Coronary artery (tissue), 2 donors: ENCODE measurements around the gene WWP2.

Experiments used
- DNase-seq: peaks from one replicate; pipeline ENCODE4 v3.0.0-alpha.2; 2017; ENCODE audit warnings: low spot score
- H3K27ac ChIP-seq, 2 donors: fragments of 200-600 bp; sonication (generic); one replicate each; pipeline ENCODE4 v1.5.1; 2016 to 2019
- H3K4me3 ChIP-seq: fragments of 200-600 bp; sonication (generic); 2 replicates; pipeline ENCODE4 v1.5.1; 2016; ENCODE audit warnings: mild to moderate bottlenecking, moderate library complexity
- TF ChIP-seq, protein P1 (sequence below): fragments of 200-600 bp; sonication (generic); IDR thresholded peaks from one replicate; pipeline ENCODE4 v1.5.1; 2019; ENCODE audit warnings: antibody characterized with exemption

WWP2 gene

DNA sequence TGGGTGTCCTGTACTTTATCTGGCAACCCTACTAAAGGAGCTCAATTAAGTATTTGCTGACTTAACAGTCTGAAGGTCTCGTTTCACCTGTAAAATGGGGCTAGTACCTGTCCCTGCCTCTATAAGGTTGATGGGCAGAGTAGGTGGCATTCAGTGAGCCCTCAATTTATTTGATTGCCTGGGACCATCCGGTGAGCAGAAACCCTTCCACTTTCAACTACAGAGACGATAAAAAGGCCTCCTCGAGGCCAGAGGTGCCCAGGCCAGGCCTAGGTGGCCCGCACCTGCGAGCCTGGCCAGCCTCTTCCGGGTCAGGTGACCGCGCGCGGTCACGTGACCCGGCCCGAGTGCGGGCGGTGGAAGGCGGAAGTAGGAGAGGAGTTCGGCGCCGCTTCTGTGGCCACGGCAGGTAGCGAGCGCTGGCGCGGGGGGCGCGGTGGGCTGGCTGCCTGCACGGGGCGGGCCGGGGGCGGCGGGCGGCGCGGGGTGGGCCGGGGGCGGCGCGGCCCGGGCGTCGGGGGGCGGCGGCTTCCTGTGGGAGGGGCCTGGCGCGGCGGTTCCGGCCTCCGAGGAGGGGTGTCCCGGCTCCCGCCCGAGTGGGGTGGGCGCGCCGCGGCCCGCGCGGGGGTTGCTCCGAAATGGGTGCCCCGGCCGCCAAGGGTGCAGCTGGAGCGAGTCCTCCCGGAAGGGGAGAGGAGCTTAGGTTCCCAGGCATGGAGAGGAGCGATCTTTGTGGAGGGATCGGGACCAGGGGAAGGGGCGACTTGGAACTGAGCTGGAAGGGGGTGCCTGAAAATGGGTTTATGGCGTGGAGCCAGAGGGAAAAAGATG is at the start of gene WWP2:
WWP2 (plus strand) TSS at position 350 of the 831 bp plus-strand sequence. CDS start 24,679 bp downstream, outside the sequence.
- DNase-seq: peak; percentile 81
- TF ChIP-seq, protein P1, sequence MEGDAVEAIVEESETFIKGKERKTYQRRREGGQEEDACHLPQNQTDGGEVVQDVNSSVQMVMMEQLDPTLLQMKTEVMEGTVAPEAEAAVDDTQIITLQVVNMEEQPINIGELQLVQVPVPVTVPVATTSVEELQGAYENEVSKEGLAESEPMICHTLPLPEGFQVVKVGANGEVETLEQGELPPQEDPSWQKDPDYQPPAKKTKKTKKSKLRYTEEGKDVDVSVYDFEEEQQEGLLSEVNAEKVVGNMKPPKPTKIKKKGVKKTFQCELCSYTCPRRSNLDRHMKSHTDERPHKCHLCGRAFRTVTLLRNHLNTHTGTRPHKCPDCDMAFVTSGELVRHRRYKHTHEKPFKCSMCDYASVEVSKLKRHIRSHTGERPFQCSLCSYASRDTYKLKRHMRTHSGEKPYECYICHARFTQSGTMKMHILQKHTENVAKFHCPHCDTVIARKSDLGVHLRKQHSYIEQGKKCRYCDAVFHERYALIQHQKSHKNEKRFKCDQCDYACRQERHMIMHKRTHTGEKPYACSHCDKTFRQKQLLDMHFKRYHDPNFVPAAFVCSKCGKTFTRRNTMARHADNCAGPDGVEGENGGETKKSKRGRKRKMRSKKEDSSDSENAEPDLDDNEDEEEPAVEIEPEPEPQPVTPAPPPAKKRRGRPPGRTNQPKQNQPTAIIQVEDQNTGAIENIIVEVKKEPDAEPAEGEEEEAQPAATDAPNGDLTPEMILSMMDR: no peak
- H3K27ac ChIP-seq: peak within 1 kb of the TSS; percentile 87 to 99
- H3K4me3 ChIP-seq: peak within 1 kb of the TSS; percentile 92

DNA sequence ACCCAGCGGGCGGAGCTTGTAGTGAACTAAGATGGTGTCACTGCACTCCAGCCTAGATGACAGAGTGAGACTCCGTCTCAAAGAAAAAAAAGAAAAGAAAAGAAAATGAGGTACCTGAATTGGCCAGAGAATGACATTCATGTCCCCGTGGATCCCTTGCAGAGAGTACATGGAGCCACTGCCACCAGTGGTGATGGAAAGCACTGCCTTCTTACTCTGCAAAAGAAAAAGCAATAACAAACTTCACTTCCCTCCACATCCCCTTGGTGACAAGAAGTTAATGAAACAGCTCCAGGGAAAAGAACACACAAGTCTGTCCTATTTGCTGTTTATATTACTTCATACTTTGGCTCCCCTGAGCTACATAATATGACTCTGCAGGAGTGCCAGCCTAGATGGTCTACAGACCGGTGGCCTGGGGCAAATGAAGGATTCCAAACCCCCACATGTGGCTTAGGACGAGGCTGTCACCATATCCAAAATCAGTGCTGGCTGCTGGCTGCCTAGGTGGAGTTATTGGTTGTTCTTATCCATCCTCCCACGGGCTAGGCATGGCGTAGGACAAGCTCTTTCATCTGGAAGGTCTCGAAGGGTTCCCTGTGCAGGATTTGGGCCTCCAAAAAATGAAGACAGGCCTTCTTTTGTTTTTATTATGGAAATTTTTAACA is 49.1 kb upstream of the WWP2 start:
- no peak for DNase-seq
- Histone ChIP-seq H3K27ac (no peak overlapping the region), H3K4me3 (no peak overlapping the region)
- TF ChIP-seq, protein P1: no peak

DNA sequence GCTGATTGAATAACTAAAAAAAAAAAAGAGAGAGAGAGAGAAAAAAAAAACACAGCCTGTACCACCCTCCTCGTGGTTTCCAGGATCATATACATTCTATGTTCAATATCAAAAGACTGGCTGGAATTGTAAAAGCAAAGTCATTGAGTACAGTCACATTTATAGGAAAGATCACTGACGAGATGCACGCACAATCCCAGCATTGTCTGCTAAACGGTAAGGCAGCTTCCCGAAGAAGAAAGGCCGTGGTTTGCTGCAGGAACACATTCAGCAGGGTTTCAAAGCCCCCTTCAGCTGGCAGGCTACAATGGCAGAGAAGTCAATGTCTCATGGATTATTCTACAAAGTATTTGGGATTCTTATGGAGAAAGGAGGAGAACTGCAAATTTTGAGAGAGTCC is 45.1 kb upstream of the WWP2 start:
- no peak for DNase-seq
- TF ChIP-seq, protein P1: no peak
- Histone ChIP-seq H3K27ac (no peak overlapping the region), H3K4me3 (no peak overlapping the region)

DNA sequence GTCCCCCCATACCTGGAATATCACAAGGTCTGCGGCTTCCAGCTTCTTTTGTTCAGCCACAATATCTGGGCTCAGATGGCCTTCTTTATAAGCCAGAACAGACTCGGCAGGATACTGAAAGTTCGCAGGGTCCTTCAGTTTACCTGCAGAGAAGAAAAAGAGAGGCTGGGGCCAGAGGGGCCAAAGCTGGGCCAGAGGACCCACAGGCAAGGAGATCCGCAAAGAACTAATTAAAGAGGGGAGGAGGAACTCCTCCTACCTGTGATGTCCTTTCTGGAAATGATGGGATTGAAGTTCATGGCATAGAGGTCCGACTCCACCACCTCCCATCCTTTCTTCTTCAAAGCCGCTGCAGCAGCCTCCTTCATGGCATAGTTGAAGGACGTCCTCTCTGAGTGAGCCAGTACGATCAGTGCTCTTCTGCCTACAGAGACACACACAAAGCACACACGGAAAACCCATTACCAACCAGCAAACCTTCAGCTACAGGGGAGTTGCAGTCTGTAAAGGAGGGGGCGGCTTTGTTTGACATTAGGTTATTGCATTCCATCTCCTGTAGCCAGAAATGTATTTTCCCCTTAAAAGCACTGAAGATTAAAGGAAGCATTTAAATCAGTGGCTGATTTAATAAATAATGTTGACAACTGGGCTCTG is 43.9 kb upstream of the WWP2 start:
- TF ChIP-seq, protein P1: no peak
- Histone ChIP-seq H3K27ac (no peak overlapping the region), H3K4me3 (no peak overlapping the region)
- no peak for DNase-seq

DNA sequence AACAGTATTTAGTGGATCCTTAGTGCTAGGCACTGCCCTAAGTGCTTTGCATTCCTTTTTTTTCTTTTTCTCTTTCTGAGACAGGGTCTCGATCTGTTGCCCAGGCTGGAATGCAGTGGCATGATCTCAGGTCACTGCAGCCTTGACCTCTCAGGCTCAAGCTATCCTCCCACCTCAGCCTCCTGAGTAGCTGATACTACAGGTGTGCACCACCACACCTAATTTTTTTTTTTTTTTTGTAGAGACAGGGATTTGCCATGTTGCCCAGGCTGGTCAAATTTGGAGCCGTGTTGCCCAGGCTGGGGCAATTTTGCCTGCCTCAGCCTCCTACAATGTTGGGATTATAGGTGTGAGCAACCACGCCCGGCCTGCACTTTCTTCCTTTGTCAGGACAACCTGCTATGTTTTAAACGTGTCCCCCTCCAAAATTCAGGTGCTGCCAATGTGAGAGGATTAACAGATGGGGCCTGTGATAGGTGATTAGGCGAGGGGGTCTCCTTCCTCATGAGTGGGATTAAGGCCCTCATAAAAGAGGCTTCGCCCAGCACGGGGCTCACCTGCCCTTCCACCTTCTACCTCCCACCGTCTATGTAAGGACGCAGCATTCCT is 41.2 kb upstream of the WWP2 start:
- no peak for DNase-seq
- Histone ChIP-seq H3K4me3 (no peak overlapping the region), H3K27ac (no peak overlapping the region)
- TF ChIP-seq, protein P1: no peak

DNA sequence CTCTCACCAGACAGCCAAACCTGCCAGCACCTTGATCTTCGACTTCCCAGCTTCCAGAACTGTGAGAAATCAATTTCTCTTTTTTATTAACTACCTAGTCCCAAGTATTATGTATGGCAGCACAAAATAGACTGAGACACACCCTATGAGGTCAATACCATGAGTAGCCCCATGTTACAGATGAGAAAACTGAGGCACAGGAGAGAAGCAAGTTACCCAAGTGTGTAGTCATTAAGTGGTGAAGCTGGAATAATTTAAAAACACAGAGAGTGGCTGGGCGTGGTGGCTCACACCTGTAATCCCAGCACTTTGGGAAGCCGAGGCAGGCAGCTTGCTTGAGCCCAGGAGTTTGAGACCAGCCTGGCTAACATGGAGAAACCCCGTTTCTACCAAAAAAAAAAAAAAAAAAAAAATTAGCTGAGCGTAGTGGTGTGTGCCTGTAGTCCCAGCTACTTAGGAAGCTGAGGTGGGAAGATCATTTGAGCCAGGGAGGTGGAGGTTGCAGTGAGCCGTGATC is 40.6 kb upstream of the WWP2 start:
- Histone ChIP-seq H3K27ac (no peak overlapping the region), H3K4me3 (no peak overlapping the region)
- DNase-seq: no peak
- TF ChIP-seq, protein P1: no peak
